Measurements from ENCODE around the gene FANCC. TPM values are rescaled to one million over a fixed set of nuclear protein-coding genes. Genes with fewer than 3 reads are reported as not detected.
A peak's percentile ranks its signal among the peaks of the same experiment; 100 is the strongest.

FANCC gene
- total RNA-seq, 1 donor from 2014 or later, result 22.9 TPM

DNA sequence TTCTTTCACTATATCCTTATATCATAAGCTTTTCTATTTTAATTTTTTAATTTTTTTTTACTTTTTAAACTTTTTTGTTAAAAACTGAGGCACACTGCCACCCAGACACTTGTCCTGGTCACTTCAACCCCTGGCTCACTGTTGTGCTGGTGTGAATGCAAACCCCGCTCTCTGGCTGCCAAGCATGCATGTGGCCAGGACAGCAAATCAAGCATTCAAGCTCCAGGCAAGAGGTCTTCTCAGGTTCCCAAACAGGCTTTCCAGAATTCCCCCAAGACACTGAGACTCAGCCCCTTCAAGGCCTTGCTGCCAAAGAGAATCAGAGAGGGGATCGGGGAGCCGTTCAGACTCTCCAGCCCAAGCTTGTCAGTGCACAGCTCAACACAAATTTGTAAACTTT is 139.9 kb downstream of the FANCC start:
- Mint-ChIP-seq H3K4me1 (ENCODE audit: low read depth, unreplicated experiment) (peaks cover 32% of the 10 kb centered on the region), H3K4me3 (ENCODE audit: unreplicated experiment) (no peak overlapping the region), H3K27ac (ENCODE audit: unreplicated experiment) (no peak overlapping the region), H3K9me3 (ENCODE audit: unreplicated experiment) (peaks cover 4% of the 10 kb centered on the region), H3K27me3 (ENCODE audit: unreplicated experiment) (no peaks in the 10 kb centered on the region), H3K36me3 (ENCODE audit: unreplicated experiment) (no peaks in the 10 kb centered on the region)
- TF ChIP-seq, protein P1, sequence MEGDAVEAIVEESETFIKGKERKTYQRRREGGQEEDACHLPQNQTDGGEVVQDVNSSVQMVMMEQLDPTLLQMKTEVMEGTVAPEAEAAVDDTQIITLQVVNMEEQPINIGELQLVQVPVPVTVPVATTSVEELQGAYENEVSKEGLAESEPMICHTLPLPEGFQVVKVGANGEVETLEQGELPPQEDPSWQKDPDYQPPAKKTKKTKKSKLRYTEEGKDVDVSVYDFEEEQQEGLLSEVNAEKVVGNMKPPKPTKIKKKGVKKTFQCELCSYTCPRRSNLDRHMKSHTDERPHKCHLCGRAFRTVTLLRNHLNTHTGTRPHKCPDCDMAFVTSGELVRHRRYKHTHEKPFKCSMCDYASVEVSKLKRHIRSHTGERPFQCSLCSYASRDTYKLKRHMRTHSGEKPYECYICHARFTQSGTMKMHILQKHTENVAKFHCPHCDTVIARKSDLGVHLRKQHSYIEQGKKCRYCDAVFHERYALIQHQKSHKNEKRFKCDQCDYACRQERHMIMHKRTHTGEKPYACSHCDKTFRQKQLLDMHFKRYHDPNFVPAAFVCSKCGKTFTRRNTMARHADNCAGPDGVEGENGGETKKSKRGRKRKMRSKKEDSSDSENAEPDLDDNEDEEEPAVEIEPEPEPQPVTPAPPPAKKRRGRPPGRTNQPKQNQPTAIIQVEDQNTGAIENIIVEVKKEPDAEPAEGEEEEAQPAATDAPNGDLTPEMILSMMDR (IDR thresholded peaks at IDR 0.05; ENCODE audit: partially characterized antibody, unreplicated experiment), result no peak
- DNase-seq, result peak; percentile 30

DNA sequence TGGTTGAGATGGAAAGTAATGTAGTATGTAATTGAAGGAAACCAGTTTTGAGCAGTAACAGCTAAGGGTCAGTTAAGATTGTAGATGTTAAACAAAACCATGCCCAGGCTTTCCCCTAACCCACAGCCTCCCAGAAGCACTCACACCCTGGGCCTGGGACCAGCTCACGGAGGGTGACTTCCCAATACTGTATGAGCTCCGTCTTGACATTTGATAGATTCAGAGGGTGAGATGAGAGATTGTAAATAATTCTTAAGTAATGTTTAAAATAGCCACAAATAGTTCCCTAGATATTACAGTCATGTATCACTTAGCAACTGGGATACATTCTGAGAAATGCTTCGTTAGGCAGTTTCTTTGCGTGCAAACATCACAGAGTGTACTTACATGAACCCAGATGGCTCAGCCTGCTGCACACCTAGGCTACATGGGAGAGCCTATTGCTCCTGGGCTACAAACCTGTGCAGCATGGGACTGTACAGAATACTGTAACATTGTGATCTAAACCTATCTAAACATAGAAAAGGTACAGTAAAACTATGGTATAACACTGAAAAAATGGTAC is 140.7 kb downstream of the FANCC start:
- H3K9me3 Mint-ChIP-seq (ENCODE audit: unreplicated experiment), result peaks cover 4% of the 10 kb centered on the region
- no peak overlapping the region for H3K27ac Mint-ChIP-seq (ENCODE audit: unreplicated experiment)
- no peak overlapping the region for H3K4me3 Mint-ChIP-seq (ENCODE audit: unreplicated experiment)
- DNase-seq, result no peak
- TF ChIP-seq, protein P1 (IDR thresholded peaks at IDR 0.05; ENCODE audit: partially characterized antibody, unreplicated experiment), result no peak
- peaks cover 34% of the 10 kb centered on the region for H3K4me1 Mint-ChIP-seq (ENCODE audit: low read depth, unreplicated experiment)
- H3K27me3 Mint-ChIP-seq (ENCODE audit: unreplicated experiment), result no peaks in the 10 kb centered on the region
- no peaks in the 10 kb centered on the region for H3K36me3 Mint-ChIP-seq (ENCODE audit: unreplicated experiment)

DNA sequence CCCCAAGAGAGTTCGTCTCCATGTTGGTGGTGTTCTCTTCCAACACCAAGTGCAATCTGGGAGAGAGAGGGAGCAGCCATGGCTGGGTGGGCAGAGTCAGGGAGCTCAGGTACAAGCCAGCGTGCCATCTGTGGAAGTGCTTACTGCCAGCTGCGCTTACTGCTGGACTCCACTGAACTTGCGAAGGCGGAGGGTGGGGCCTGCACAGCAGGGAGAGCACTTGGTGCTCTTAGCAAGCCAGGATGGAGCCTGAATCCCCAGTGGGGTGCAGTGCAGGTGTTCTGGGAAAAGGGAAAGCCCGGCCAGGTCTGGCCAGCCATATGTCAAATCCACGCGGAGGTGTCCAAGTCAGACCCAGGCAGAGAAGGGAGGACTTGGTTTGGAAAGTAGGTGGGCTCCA is 142.0 kb downstream of the FANCC start:
- no peaks in the 10 kb centered on the region for H3K36me3 Mint-ChIP-seq (ENCODE audit: unreplicated experiment)
- peak; percentile 38 for DNase-seq
- H3K4me1 Mint-ChIP-seq (ENCODE audit: low read depth, unreplicated experiment), result peaks cover 40% of the 10 kb centered on the region
- H3K4me3 Mint-ChIP-seq (ENCODE audit: unreplicated experiment), result peak overlapping the region; percentile 57
- TF ChIP-seq, protein P1 (IDR thresholded peaks at IDR 0.05; ENCODE audit: partially characterized antibody, unreplicated experiment), result no peak
- peaks cover 8% of the 10 kb centered on the region for H3K9me3 Mint-ChIP-seq (ENCODE audit: unreplicated experiment)
- H3K27ac Mint-ChIP-seq (ENCODE audit: unreplicated experiment), result peak overlapping the region; percentile 79
- H3K27me3 Mint-ChIP-seq (ENCODE audit: unreplicated experiment), result peaks cover under 1% of the 10 kb centered on the region

DNA sequence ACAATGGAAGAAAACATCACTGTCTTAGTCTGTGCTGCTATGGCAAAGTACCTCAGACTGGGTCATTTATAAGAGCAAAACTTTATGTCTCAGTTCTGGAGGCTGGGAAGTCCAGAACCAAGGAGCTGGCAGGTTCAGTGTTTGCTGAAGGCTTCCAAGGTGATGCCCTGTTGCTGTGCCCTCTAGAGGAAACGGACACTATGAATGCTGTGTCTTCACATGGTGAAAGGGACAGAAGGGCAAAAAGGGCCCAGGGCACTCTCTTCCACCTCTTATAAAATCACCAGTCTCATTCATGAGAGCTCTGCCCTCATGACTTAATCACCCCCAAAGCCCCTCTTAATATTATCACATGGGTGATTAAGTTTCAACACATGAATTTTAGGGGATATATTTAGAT is 143.5 kb downstream of the FANCC start:
- H3K4me1 Mint-ChIP-seq (ENCODE audit: low read depth, unreplicated experiment), result peaks cover 52% of the 10 kb centered on the region
- DNase-seq, result no peak
- peaks cover 5% of the 10 kb centered on the region for H3K27me3 Mint-ChIP-seq (ENCODE audit: unreplicated experiment)
- H3K9me3 Mint-ChIP-seq (ENCODE audit: unreplicated experiment), result peaks cover 13% of the 10 kb centered on the region
- no peak overlapping the region for H3K27ac Mint-ChIP-seq (ENCODE audit: unreplicated experiment)
- TF ChIP-seq, protein P1 (IDR thresholded peaks at IDR 0.05; ENCODE audit: partially characterized antibody, unreplicated experiment), result no peak
- no peak overlapping the region for H3K4me3 Mint-ChIP-seq (ENCODE audit: unreplicated experiment)
- no peaks in the 10 kb centered on the region for H3K36me3 Mint-ChIP-seq (ENCODE audit: unreplicated experiment)

DNA sequence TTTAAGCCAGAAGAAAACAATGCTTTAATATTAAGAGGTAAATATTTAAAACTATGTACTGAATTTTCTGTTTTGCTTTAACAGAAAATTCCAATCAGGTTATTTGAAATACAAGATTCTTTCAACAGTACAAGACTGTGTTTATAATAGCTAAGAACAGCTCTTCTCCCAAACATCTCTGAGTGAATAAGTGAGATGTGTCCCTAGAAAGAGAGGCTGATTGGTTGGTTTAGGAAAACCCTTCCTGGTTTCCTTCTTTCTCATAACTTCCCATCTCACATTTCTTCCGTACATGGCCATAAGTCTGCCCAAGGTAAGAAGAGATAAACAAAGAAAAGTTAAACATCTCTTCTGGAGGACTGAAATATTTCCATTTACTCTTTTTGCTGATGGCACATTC is 145.9 kb downstream of the FANCC start:
- H3K9me3 Mint-ChIP-seq (ENCODE audit: unreplicated experiment), result peaks cover 13% of the 10 kb centered on the region
- peaks cover 5% of the 10 kb centered on the region for H3K27me3 Mint-ChIP-seq (ENCODE audit: unreplicated experiment)
- H3K27ac Mint-ChIP-seq (ENCODE audit: unreplicated experiment), result peak overlapping the region; percentile 29
- DNase-seq, result no peak
- TF ChIP-seq, protein P1 (IDR thresholded peaks at IDR 0.05; ENCODE audit: partially characterized antibody, unreplicated experiment), result no peak
- peak overlapping the region; percentile 26 for H3K4me3 Mint-ChIP-seq (ENCODE audit: unreplicated experiment)
- H3K4me1 Mint-ChIP-seq (ENCODE audit: low read depth, unreplicated experiment), result peaks cover 45% of the 10 kb centered on the region
- peaks cover 11% of the 10 kb centered on the region for H3K36me3 Mint-ChIP-seq (ENCODE audit: unreplicated experiment)
